NCI-H2227 (cell line): ENCODE results near the gene HBE1.

Source experiments
- DNase-seq: peaks from one replicate; lab custom pipeline; 2025; ENCODE audit not compliant: unreplicated experiment; lab: John Stamatoyannopoulos, UW

The HBE1 gene

GRCh38 chr11:5235364-5236095 is 34.2 kb downstream of the HBE1 start:
- no peak for DNase-seq

- DNase-seq: no peak
Observed at GRCh38 chr11:5234381-5234834, 35.3 kb downstream of the HBE1 start, which contains the start of gene HBD. HBD (minus strand) TSS chr11:5234483; CDS start chr11:5234433, 50 bp downstream.

- no peak for DNase-seq
Observed at GRCh38 chr11:5233307-5233706, 36.4 kb downstream of the HBE1 start.

- DNase-seq: no peak
Observed at GRCh38 chr11:5232821-5233220, 36.9 kb downstream of the HBE1 start.

- DNase-seq: no peak
Observed at GRCh38 chr11:5232176-5232575, 37.6 kb downstream of the HBE1 start.

- DNase-seq: no peak
Observed at GRCh38 chr11:5231111-5231510, 38.6 kb downstream of the HBE1 start.

GRCh38 chr11:5230266-5230665 is 39.5 kb downstream of the HBE1 start:
- DNase-seq: no peak

GRCh38 chr11:5229796-5230195 is 39.9 kb downstream of the HBE1 start:
- no peak for DNase-seq

- DNase-seq: no peak
Observed at GRCh38 chr11:5229356-5229755, 40.4 kb downstream of the HBE1 start.

GRCh38 chr11:5228124-5228523 is 41.6 kb downstream of the HBE1 start:
- DNase-seq: no peak

- no peak for DNase-seq
Observed at GRCh38 chr11:5227681-5228080, 42.1 kb downstream of the HBE1 start.

GRCh38 chr11:5226732-5227310 is 42.9 kb downstream of the HBE1 start, which contains the start of gene HBB:
HBB (minus strand) TSS chr11:5227071; CDS start chr11:5227021, 50 bp downstream.
- no peak for DNase-seq

GRCh38 chr11:5225480-5225871 is 44.3 kb downstream of the HBE1 start:
- DNase-seq: no peak

GRCh38 chr11:5224538-5225479 is 44.9 kb downstream of the HBE1 start:
- no peak for DNase-seq

- DNase-seq: no peak
Observed at GRCh38 chr11:5223686-5224085, 46.1 kb downstream of the HBE1 start.

- no peak for DNase-seq
Observed at GRCh38 chr11:5223146-5223545, 46.6 kb downstream of the HBE1 start.
